ENCODE measurements around the gene SEC31A.

DNA sequence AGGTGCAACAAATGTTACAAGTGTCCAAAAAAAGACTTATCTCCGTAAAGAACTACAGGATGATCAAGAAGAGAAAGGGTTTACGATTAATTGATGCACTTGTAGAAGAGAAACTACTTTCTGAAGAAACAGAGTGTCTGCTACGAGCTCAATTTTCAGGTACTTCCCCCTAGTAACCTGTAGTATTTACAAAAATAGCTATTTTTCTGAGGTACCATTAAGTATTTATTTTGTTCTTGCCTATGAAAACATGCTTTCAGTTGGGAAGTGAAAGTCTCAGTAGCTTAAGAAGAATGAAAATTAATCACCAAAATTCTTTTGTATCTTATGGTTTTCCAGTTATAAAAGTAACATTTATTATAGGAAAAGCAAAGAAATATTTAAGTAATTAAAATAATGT, 15.5 kb upstream of the SEC31A start:
- TF ChIP-seq, protein P1, sequence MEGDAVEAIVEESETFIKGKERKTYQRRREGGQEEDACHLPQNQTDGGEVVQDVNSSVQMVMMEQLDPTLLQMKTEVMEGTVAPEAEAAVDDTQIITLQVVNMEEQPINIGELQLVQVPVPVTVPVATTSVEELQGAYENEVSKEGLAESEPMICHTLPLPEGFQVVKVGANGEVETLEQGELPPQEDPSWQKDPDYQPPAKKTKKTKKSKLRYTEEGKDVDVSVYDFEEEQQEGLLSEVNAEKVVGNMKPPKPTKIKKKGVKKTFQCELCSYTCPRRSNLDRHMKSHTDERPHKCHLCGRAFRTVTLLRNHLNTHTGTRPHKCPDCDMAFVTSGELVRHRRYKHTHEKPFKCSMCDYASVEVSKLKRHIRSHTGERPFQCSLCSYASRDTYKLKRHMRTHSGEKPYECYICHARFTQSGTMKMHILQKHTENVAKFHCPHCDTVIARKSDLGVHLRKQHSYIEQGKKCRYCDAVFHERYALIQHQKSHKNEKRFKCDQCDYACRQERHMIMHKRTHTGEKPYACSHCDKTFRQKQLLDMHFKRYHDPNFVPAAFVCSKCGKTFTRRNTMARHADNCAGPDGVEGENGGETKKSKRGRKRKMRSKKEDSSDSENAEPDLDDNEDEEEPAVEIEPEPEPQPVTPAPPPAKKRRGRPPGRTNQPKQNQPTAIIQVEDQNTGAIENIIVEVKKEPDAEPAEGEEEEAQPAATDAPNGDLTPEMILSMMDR (IDR thresholded peaks at IDR 0.05) = no peak
- no peak for TF ChIP-seq POLR2A (IDR thresholded peaks at IDR 0.05)

Data from breast epithelium (tissue), 3 donors.